ENCODE results near the gene SLC44A1.

Gene SLC44A1

GRCh38 chr9:105275938-105276337 lies 31.5 kb downstream of the SLC44A1 start:
- no peak for DNase-seq

GRCh38 chr9:105278751-105279150 lies 34.3 kb downstream of the SLC44A1 start:
- no peak for DNase-seq

GRCh38 chr9:105280691-105281090 lies 36.2 kb downstream of the SLC44A1 start:
- no peak for DNase-seq

- DNase-seq, result no peak
These were observed 36.8 kb downstream of the SLC44A1 start for GRCh38 chr9:105281272-105281671.

- no peak for DNase-seq
These were observed 37.5 kb downstream of the SLC44A1 start for GRCh38 chr9:105281926-105282325.

- DNase-seq, result no peak
These were observed 38.6 kb downstream of the SLC44A1 start for GRCh38 chr9:105282870-105283621.

GRCh38 chr9:105283795-105284194 lies 39.3 kb downstream of the SLC44A1 start:
- DNase-seq, result no peak

- no peak for DNase-seq
These were observed 40.0 kb downstream of the SLC44A1 start for GRCh38 chr9:105284463-105284862.

- DNase-seq, result no peak
These were observed 41.6 kb downstream of the SLC44A1 start for GRCh38 chr9:105286098-105286497.

- DNase-seq, result no peak
These were observed 44.9 kb downstream of the SLC44A1 start for GRCh38 chr9:105289305-105289704.

- DNase-seq, result no peak
These were observed 46.0 kb downstream of the SLC44A1 start for GRCh38 chr9:105290418-105290817.

- DNase-seq, result no peak
These were observed 46.5 kb downstream of the SLC44A1 start for GRCh38 chr9:105290954-105291353.

GRCh38 chr9:105291422-105291859 lies 47.0 kb downstream of the SLC44A1 start:
- no peak for DNase-seq

- no peak for DNase-seq
These were observed 47.5 kb downstream of the SLC44A1 start for GRCh38 chr9:105291938-105292337.

GRCh38 chr9:105293408-105293807 lies 49.0 kb downstream of the SLC44A1 start:
- DNase-seq, result no peak

- no peak for DNase-seq
These were observed 50.7 kb downstream of the SLC44A1 start for GRCh38 chr9:105295201-105295550.

GRCh38 chr9:105295986-105296385 lies 51.5 kb downstream of the SLC44A1 start:
- DNase-seq, result no peak

- DNase-seq, result no peak
These were observed 52.0 kb downstream of the SLC44A1 start for GRCh38 chr9:105296445-105296844.

GRCh38 chr9:105296877-105297287 lies 52.4 kb downstream of the SLC44A1 start:
- DNase-seq, result no peak

- DNase-seq, result no peak
These were observed 53.1 kb downstream of the SLC44A1 start for GRCh38 chr9:105297442-105298075.

- DNase-seq, result no peak
These were observed 54.9 kb downstream of the SLC44A1 start for GRCh38 chr9:105299190-105299854.

- no peak for DNase-seq
These were observed 58.3 kb downstream of the SLC44A1 start for GRCh38 chr9:105302728-105303127.

GRCh38 chr9:105305856-105306255 lies 61.4 kb downstream of the SLC44A1 start:
- DNase-seq, result no peak
